Measurements from ENCODE around the gene PRMT1.
A peak's percentile ranks its signal among the peaks of the same experiment; 100 is the strongest.

The PRMT1 gene

DNA sequence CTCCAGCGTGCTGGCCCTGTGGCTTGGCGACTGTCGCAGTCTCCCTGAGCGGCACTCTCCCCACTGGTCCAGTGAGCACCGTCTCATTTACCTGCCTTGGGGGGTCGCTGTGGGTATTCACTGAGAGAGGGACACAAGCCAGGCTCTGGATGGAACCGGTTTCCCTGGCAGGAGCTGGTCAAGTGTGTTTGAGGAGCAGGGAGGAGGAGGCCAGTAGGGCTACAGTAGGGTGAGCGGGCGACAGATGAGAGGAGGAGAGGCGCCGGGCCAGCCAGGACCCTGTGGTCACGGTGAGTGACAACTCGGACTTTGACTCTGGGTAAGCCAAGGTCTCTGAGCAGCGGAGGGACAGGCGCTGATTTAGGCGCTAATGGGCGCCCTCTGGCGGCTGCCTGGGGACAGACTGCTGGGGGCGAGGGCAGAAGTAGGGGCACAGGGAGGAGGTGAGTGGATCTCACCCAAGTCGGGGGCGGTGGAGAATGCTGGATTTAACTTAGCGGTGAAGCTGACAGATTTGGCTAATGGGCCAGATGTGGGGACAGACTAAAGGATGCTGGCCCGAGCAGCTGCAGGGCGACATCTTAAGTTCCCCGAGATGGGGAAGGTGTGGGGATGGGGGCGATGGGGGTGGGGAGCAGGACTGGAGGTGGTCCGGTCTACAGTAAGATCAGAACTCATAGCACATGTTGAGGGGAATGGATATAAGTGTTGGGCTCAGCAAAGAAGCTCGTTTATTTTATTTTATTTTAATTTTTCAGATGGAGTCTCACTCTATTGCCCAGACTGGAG lies 4.7 kb upstream of the PRMT1 start:
- peak; percentile 67 for DNase-seq

DNA sequence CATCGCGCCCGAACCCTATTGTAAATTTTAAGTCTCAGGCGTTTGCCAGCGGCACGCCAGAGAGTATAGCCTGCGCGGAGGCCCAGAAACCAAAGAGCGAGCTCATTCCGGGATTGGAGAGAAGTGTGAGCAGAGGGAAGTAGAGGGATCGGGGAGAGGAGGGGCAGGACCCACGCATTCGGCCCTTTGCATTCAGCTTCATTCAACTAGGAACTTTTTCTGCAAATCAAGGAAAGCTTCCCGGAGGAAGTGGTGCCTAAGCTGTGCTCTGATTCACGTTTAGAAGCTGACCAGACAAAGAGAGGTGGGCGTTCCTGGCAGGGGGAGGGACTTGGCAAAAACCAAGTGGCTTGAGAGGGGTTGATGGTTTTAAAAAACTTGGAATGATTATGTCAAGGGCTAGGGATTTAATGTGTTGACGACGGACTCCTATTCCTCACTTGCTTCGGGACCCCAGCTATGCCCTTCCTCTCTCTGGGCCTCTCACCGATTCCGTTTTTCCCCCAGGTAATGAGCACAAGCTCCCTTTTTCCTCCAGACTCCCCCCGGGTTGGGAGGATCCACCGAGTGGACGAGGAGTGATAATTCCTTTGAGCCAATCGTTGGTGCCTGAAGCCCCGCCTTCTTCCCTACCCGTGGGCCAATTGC lies 811 bp upstream of the PRMT1 start:
- DNase-seq, result peak; percentile 92

GRCh38 chr19:49676784-49677230 lies 264 bp upstream of the PRMT1 start:
- DNase-seq, result peak; percentile 100

DNA sequence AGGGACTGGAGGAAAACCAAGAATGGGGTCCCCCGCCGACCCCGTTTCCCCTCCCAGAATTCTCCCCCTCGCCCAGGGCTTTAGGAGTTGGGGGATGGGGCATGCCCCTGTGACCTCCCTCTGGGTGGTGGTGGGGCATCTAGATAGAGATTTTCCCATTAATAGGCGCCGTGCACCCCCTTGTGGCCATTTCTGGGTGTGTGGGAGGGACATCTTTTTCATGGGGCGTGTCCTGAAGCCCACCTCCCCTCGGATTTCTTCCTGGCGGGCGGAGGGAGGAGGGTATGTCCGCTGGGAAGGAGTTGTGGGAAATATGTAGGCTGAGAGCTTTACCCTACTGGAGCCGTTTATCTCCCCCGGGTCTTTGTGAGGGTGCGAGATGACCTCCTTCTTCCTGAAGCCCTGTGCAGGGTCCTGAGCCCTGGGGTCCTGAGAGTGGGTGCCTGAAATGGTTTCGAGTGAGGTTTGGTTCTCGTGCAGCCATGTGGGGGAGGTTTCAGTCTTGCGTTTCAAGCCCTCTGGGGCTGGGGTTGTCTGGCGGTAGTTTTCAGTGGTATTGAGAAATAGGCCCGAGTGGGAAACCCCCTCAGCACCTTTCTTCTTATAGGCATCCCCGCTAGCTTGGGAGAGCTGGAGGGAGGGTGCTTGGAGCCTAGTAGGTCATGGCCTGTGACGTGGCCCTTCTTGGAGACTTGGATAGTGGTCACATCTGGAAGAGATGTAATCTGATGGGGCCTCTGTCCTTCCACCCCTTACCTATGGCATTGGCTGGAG lies 1.0 kb downstream of the PRMT1 start:
- peak; percentile 74 for DNase-seq

DNA sequence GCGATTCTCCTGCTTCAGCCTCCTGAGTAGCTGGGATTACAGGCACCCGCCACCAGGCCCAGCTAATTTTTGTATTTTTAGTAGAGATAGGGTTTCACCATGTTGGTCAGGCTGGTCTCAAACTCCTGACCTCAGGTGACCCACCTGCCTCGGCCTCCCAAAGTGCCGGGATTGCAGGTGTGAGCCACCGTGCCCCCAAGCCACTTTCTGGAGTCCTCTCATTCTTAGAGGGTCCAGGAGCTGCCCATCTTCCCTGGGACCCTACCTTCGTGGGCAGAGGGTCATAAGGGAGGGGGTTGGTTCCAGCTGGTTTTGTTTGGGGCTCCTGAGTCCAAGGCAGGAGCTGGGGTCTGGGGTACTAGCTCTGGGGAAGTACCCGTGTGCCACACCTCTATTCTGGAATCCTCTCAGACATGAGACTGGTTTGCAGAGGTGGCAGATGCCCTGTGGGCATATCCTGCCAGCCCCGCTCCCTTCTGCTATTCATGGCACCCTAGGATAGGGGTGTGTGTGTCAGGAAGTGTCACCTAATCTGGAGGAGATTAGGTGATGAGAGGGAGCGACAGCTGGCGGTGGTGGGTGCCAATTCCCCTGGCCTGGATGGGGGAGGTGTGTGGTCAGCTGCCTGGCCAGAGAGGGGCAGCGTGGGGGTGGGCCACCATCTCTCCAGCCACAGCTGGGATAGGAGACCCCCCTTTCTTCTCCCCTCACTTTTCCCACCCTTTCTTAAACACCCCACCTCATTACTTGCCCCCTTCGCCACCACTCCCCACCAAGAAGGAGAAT lies 2.1 kb downstream of the PRMT1 start:
- DNase-seq, result no peak

DNA sequence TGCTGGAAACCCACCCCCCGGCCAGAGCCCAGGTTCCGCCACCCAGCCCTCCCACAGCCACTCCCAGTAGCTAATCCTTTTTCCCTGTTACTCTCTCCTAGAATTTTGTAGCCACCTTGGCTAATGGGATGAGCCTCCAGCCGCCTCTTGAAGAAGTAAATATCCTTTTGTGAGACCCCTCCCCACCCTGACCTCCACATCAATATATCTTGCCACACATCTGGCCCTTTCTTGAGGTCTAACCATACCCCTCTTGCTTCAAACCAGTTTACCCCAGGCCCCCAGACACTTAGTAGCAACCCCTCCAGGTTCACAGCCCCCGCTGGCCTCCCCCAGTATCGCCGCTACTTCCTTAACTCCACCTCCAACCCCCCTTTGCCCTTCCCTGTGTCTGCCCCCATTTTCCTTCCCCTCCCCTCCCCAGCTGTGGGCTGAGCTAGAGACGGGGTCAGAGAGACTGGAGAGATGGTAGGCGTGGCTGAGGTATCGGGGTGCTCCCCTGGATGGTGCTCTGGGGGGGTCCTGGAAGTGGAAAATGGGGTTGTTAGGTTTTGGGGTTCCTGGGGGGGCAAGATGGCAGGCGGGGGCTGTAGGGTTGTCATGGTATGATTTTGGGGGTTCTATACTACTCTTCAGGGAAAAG lies 2.8 kb downstream of the PRMT1 start:
- no peak for DNase-seq

- DNase-seq, result peak; percentile 80
Observed at GRCh38 chr19:49680421-49681351, 3.6 kb downstream of the PRMT1 start.

GRCh38 chr19:49681830-49682229 lies 4.8 kb downstream of the PRMT1 start:
- DNase-seq, result no peak

- DNase-seq, result no peak
Observed at GRCh38 chr19:49682274-49682673, 5.2 kb downstream of the PRMT1 start.

- DNase-seq, result no peak
Observed at GRCh38 chr19:49683814-49684250, 6.8 kb downstream of the PRMT1 start.

DNA sequence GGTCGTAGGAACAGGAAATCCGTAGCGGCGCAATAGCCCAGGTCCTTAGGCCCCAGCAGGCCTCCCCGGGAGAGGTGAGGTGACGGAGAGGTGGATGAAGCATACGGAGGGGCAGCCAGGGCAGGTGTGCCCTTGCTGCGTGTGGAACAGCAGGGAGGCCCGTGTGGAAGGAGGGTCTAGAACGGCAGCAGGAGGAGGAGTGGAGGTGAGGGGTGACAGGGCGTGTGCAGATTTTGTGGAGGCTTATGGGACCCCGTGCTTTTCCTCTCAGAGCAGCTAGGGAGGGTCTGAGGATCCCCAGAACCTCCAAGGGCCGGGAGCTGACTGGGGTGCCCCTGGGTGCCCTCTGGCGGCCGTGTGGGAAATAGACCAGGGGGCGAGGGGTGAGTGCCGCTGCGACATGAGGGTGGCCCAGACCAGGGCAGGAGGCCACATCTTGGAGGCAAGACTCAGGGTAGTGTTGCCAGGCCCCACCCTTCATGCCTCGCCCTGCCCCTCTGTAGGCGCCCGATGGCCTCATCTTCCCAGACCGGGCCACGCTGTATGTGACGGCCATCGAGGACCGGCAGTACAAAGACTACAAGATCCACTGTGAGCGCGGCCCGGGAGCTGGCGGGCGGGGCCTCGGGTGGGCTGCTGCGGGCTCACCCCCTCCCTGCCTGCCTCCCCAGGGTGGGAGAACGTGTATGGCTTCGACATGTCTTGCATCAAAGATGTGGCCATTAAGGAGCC lies 7.3 kb downstream of the PRMT1 start:
- DNase-seq, result peak; percentile 33

DNA sequence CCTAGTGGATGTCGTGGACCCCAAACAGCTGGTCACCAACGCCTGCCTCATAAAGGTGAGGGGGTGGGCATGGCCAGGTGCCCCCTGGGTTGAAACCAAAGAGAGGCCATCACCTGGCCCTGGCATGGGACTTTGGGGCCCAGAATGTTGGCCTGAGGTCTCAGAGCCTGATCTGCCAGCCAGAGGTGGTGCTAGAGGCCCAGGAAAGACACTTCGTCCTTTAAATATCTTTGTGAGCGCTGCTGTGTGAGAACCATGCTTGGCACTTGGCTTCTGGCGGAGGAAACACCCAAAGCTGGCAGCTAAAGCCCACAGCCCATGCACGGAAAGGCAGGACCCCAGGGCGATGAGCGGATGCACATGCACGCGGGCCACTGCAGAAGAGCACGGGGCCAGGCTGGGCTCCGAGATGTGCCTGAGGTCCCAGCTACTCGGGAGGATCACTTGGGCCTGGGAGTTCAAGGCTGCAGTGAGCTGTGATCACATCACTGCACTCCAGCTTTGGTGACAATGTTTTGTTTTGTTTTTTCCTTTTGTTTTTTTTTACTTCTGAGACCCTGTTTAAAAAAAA lies 8.0 kb downstream of the PRMT1 start:
- no peak for DNase-seq

- no peak for DNase-seq
Observed at GRCh38 chr19:49685845-49686332, 8.8 kb downstream of the PRMT1 start.

DNA sequence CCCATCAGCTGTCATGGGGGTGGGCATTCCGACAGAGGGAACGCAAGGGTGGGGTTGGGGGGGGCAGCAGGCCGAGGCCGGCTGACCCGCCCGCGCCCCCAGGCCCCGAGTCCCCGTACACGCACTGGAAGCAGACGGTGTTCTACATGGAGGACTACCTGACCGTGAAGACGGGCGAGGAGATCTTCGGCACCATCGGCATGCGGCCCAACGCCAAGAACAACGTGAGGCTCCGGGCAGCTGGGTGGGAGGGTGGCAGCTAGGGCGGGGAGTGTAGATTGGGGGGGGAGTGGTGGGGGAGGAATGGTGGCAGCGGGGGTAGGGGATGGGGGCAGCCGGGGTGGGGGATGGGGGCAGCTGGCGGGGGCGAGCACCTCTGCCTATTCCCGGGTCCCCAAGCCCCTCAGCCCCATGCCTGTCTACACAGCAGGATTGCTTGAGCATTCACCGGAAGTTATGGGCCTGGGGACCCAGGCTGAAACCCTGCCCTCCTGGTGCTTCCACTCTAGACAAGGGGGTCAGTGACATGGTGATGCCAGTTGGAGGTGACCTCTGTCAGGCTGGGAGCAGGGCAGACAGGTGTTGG lies 9.5 kb downstream of the PRMT1 start:
- no peak for DNase-seq

DNA sequence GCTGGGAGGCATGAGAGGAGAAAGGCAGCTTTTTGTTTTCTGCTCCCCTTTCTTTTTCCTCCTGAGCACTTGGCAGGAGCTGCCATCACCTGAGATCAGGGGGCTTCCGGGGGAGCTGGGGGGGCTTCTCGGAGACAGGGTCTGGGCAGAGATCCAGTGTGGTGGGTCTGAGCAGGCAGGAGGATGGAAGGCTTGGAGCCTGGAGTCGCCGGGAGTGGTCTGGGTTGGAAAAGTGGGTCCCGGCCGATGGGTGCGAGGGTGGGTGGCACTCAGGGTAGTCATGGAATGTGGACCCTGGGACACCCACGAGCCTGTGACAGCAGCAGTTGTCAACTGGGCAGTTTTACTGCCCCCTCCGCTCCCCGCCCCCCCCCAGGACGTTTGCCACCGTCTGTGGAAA lies 10.1 kb downstream of the PRMT1 start:
- DNase-seq, result no peak

GRCh38 chr19:49687566-49688316 lies 10.7 kb downstream of the PRMT1 start:
- peak; percentile 51 for DNase-seq

GRCh38 chr19:49688531-49689132 lies 11.6 kb downstream of the PRMT1 start:
- DNase-seq, result no peak

Measured in EL (cell line).